Measurements from ENCODE around the gene ZMYM4. TPM values are rescaled to one million over a fixed set of nuclear protein-coding genes. Genes with fewer than 3 reads are reported as not detected.

The ZMYM4 gene
- total and polyA plus RNA-seq, 12 donors: 6.7 to 37.7 (median 34.1) TPM

DNA sequence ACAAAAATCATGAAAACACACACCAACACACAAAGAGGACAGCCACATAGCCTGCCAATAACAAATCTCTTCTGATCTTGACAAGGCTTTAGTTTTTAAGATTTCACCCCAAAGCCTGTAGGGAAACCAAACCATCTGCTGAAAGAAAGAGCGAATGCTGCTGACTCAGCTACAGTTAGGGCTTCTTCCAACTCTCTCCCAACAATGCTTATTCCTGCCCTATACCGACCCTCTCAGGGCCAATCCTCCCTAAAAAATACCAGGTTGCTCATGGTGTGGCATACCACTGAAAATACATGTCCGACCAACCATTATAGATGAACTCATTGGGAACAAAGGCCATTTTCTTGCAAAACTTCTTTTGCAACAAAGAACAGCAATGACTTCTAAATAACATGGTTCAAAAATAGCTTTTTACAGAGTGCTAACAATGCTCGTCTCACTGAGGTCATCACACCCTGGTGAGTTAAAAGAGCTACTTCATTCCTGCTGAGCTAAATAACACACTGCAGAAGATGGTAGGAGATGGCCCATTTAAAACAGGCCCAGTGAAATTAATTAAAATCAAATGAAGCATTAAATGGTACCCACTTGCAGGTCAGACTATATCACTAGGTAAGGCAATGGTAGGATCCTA, 202.6 kb downstream of the ZMYM4 start:
- 81 to 87% methylated on average over 4 of the region's 4 CpGs for WGBS, 2 donors
- ATAC-seq (peak in 3 of 8 donors; percentile 37 to 65 (median 60)), DNase-seq (no peak)
- no peaks in the 10 kb centered on the region for H3K9me3 ChIP-seq
- no peak overlapping the region for H3K4me3 ChIP-seq
- H3K27me3 ChIP-seq: no peaks in the 10 kb centered on the region
- intact Hi-C loops (cut with DNase I): loop anchor here in 1 of 10 donors (2.0 kb wide), 1 partner anchor 18 kb away; no protein-coding TSS in a partner anchor
- TF ChIP-seq, protein P1, sequence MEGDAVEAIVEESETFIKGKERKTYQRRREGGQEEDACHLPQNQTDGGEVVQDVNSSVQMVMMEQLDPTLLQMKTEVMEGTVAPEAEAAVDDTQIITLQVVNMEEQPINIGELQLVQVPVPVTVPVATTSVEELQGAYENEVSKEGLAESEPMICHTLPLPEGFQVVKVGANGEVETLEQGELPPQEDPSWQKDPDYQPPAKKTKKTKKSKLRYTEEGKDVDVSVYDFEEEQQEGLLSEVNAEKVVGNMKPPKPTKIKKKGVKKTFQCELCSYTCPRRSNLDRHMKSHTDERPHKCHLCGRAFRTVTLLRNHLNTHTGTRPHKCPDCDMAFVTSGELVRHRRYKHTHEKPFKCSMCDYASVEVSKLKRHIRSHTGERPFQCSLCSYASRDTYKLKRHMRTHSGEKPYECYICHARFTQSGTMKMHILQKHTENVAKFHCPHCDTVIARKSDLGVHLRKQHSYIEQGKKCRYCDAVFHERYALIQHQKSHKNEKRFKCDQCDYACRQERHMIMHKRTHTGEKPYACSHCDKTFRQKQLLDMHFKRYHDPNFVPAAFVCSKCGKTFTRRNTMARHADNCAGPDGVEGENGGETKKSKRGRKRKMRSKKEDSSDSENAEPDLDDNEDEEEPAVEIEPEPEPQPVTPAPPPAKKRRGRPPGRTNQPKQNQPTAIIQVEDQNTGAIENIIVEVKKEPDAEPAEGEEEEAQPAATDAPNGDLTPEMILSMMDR (IDR thresholded peaks at IDR 0.05): no peak
- H3K36me3 ChIP-seq: peaks cover 0 to 88% (median 25%) of the 10 kb centered on the region in 9 donors
- peaks cover 0 to 18% (median 4%) of the 10 kb centered on the region in 9 donors for H3K4me1 ChIP-seq
- H3K27ac ChIP-seq: peak overlapping the region in 2 of 10 donors; percentile 7 to 11

Other genes starting within 250 kb of the ZMYM4 start
- 10 to 100 TPM; 10.7 to 21.2 (median 15.5) TPM for gene ZMYM6, start 236.8 kb upstream of the ZMYM4 start, total RNA-seq
- gene ZMYM6, start 236.8 kb upstream of the ZMYM4 start, polyA plus RNA-seq: 10 to 100 TPM in 1 of 2 donors, 1 to 10 TPM in 1; 6.0 to 20.5 TPM
- gene ZMYM1, start 189.3 kb upstream of the ZMYM4 start, total RNA-seq: 10 to 100 TPM in 1 of 10 donors, 1 to 10 TPM in 9; 4.2 to 11.0 (median 7.3) TPM
- gene ZMYM1, start 189.3 kb upstream of the ZMYM4 start, polyA plus RNA-seq: 1 to 10 TPM; 1.2 to 7.7 TPM
- gene SFPQ, start 75.6 kb upstream of the ZMYM4 start, total RNA-seq: 100 to 1,000 TPM in 3 of 10 donors, 10 to 100 TPM in 7; 80.0 to 112 (median 95.2) TPM
- gene SFPQ, start 75.6 kb upstream of the ZMYM4 start, polyA plus RNA-seq: 100 to 1,000 TPM in 1 of 2 donors, 10 to 100 TPM in 1; 82.2 to 224 TPM